WTC11 (cell line): ENCODE measurements around the gene FHL1.

Experiments
- FOXJ3 ChIP-seq: sonication (generic); formaldehyde crosslinking; IDR thresholded peaks from 2 replicates; pipeline ENCODE4 v1.9.0; 2021; ENCODE audit warnings: missing genetic modification reagents, mild to moderate bottlenecking, borderline replicate concordance
- MAX ChIP-seq: sonication (generic); formaldehyde crosslinking; IDR thresholded peaks from 2 replicates; pipeline ENCODE4 v1.8.0; 2022; ENCODE audit warnings: mild to moderate bottlenecking, missing genetic modification reagents
- SP1 ChIP-seq: sonication (generic); formaldehyde crosslinking; conservative IDR thresholded peaks from 2 replicates; pipeline ENCODE4 v1.8.1; 2022; ENCODE audit warnings: missing genetic modification reagents
- ZNF232 ChIP-seq: sonication (generic); formaldehyde crosslinking; IDR thresholded peaks from 2 replicates; pipeline ENCODE4 v1.8.0; 2022; ENCODE audit warnings: mild to moderate bottlenecking, missing genetic modification reagents
- ZNF263 ChIP-seq: sonication (generic); formaldehyde crosslinking; IDR thresholded peaks from 2 replicates; pipeline ENCODE4 v1.8.1; 2022; ENCODE audit warnings: low read depth, mild to moderate bottlenecking, moderate library complexity, missing genetic modification reagents
- ZNF423 ChIP-seq: fragments of 250-450 bp; sonication (Bioruptor Pico); IDR thresholded peaks from 2 replicates; pipeline ENCODE4 v2.1.2; 2022; ENCODE audit warnings: mild to moderate bottlenecking, moderate library complexity
- TF ChIP-seq, protein P1 (sequence below): sonication (generic); formaldehyde crosslinking; IDR thresholded peaks from 2 replicates; pipeline ENCODE4 v1.8.1; 2023; ENCODE audit warnings: mild to moderate bottlenecking, missing genetic modification reagents, moderate library complexity
- TF ChIP-seq, protein P2 (sequence below): fragments of 200-600 bp; IDR thresholded peaks from 2 replicates; pipeline ENCODE4 v1.8.0; 2022; ENCODE audit warnings: antibody characterized with exemption
- TF ChIP-seq, protein P3 (sequence below): sonication (generic); formaldehyde crosslinking; IDR thresholded peaks from 2 replicates; pipeline ENCODE4 v1.8.0; 2023; ENCODE audit warnings: mild to moderate bottlenecking, missing genetic modification reagents

DNA sequence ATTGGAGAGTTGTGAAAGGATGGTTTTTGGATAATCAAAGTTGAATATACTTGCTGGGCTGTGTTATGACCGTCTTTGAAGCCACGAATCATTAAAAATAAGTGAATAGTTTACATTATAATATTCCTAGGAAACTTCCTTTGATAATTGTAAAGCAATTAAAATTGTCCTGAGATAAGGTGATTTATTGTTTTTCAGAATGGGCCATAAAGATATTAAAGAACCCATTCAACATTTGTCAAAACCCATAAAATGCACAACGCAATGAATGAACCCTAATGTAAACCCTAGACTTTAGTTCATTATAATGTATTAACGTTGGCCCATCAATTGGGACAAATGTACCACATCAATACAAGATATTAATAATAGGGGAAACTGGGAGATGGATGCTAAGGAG lies 11.4 kb downstream of the FHL1 start:
- TF ChIP-seq SP1, result no peak
- no peak for TF ChIP-seq ZNF232
- TF ChIP-seq FOXJ3 (CRISPR knock-in tag), result no peak
- TF ChIP-seq, protein P1, sequence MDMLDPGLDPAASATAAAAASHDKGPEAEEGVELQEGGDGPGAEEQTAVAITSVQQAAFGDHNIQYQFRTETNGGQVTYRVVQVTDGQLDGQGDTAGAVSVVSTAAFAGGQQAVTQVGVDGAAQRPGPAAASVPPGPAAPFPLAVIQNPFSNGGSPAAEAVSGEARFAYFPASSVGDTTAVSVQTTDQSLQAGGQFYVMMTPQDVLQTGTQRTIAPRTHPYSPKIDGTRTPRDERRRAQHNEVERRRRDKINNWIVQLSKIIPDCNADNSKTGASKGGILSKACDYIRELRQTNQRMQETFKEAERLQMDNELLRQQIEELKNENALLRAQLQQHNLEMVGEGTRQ, result no peak
- TF ChIP-seq, protein P2, sequence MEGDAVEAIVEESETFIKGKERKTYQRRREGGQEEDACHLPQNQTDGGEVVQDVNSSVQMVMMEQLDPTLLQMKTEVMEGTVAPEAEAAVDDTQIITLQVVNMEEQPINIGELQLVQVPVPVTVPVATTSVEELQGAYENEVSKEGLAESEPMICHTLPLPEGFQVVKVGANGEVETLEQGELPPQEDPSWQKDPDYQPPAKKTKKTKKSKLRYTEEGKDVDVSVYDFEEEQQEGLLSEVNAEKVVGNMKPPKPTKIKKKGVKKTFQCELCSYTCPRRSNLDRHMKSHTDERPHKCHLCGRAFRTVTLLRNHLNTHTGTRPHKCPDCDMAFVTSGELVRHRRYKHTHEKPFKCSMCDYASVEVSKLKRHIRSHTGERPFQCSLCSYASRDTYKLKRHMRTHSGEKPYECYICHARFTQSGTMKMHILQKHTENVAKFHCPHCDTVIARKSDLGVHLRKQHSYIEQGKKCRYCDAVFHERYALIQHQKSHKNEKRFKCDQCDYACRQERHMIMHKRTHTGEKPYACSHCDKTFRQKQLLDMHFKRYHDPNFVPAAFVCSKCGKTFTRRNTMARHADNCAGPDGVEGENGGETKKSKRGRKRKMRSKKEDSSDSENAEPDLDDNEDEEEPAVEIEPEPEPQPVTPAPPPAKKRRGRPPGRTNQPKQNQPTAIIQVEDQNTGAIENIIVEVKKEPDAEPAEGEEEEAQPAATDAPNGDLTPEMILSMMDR, result no peak
- no peak for TF ChIP-seq MAX (CRISPR knock-in tag)
- no peak for TF ChIP-seq ZNF423 (CRISPR knock-in tag)
- no peak for TF ChIP-seq ZNF263 (CRISPR knock-in tag)
- TF ChIP-seq, protein P3, sequence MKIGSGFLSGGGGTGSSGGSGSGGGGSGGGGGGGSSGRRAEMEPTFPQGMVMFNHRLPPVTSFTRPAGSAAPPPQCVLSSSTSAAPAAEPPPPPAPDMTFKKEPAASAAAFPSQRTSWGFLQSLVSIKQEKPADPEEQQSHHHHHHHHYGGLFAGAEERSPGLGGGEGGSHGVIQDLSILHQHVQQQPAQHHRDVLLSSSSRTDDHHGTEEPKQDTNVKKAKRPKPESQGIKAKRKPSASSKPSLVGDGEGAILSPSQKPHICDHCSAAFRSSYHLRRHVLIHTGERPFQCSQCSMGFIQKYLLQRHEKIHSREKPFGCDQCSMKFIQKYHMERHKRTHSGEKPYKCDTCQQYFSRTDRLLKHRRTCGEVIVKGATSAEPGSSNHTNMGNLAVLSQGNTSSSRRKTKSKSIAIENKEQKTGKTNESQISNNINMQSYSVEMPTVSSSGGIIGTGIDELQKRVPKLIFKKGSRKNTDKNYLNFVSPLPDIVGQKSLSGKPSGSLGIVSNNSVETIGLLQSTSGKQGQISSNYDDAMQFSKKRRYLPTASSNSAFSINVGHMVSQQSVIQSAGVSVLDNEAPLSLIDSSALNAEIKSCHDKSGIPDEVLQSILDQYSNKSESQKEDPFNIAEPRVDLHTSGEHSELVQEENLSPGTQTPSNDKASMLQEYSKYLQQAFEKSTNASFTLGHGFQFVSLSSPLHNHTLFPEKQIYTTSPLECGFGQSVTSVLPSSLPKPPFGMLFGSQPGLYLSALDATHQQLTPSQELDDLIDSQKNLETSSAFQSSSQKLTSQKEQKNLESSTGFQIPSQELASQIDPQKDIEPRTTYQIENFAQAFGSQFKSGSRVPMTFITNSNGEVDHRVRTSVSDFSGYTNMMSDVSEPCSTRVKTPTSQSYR (CRISPR knock-in tag), result no peak
